LNCaP clone FGC (cell line): ENCODE results near the gene THSD1.

Experiments used
- DNase-seq: peaks from one replicate; pipeline ENCODE4 v3.0.0-alpha.2; 2011; ENCODE audit warnings: low read depth
- H3K4me3 ChIP-seq: 2 replicates; pipeline ENCODE4 v1.5.1; 2011; ENCODE audit warnings: mild to moderate bottlenecking, low read depth, low read length, control low read depth
- TF ChIP-seq, protein P1 (sequence below): IDR thresholded peaks from 2 replicates; pipeline ENCODE4 v1.5.1; 2012; ENCODE audit warnings: mild to moderate bottlenecking; ENCODE audit not compliant: control insufficient read depth, insufficient read depth; ENCODE audit errors: extremely low read depth

The THSD1 gene

DNA sequence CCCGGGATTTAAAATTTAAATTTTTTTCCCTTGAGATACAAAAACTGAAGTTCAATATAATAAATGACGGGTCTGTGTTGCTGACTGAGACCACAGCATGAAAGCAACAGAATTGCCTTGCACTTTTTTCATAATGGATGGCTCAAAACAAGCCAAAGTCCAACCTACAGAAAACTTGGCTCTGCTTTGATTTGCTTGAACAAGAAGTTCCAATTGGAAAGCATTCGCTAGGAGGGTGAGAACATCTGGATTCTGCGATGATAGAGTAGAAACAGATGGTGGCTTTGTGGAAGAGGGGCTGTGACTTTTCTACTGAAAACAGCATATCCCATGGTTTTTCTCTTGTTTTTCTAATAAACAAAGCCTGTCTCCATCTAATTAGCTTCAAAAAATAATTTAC is 46.4 kb downstream of the THSD1 start:
- DNase-seq: no peak
- TF ChIP-seq, protein P1, sequence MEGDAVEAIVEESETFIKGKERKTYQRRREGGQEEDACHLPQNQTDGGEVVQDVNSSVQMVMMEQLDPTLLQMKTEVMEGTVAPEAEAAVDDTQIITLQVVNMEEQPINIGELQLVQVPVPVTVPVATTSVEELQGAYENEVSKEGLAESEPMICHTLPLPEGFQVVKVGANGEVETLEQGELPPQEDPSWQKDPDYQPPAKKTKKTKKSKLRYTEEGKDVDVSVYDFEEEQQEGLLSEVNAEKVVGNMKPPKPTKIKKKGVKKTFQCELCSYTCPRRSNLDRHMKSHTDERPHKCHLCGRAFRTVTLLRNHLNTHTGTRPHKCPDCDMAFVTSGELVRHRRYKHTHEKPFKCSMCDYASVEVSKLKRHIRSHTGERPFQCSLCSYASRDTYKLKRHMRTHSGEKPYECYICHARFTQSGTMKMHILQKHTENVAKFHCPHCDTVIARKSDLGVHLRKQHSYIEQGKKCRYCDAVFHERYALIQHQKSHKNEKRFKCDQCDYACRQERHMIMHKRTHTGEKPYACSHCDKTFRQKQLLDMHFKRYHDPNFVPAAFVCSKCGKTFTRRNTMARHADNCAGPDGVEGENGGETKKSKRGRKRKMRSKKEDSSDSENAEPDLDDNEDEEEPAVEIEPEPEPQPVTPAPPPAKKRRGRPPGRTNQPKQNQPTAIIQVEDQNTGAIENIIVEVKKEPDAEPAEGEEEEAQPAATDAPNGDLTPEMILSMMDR: no peak
- H3K4me3 ChIP-seq: no peak overlapping the region

DNA sequence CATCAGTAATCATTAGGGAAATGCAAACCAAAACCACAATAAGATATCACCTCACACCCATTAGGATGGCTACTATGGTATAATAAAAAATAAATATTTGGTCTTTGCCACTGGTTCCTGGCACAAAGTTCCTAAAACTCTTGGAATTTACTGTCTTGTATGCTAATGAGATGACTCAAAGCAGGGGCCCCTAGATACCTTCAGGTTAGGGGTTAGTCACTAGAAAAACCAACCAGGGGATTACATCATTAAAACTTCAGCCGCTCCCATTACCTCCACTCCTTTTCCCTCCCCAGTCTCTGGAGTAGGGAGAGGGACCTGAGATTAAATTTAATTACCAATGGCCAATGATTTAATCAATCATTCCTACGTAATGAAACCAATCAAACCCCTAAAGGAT is 49.6 kb downstream of the THSD1 start:
- H3K4me3 ChIP-seq: no peak overlapping the region
- no peak for DNase-seq
- TF ChIP-seq, protein P1: no peak

DNA sequence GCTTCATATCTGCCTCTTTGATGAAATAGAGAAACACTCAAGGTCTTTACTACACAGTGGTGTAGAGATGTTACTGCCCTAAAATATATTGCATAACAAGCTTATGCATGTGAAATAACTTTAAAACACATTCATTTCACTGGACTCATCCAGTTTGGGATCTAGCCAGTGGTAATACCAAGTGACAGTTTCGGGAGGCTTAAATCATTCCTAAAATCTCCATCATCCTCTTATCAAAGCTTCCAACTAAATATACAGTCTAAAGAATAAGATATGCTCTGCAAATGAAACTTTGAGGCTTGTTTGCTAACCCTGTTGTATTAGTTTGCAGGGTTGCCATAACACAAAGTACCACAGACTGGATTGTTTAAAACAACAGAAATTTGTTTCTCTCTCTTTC is 52.8 kb downstream of the THSD1 start:
- no peak for DNase-seq

DNA sequence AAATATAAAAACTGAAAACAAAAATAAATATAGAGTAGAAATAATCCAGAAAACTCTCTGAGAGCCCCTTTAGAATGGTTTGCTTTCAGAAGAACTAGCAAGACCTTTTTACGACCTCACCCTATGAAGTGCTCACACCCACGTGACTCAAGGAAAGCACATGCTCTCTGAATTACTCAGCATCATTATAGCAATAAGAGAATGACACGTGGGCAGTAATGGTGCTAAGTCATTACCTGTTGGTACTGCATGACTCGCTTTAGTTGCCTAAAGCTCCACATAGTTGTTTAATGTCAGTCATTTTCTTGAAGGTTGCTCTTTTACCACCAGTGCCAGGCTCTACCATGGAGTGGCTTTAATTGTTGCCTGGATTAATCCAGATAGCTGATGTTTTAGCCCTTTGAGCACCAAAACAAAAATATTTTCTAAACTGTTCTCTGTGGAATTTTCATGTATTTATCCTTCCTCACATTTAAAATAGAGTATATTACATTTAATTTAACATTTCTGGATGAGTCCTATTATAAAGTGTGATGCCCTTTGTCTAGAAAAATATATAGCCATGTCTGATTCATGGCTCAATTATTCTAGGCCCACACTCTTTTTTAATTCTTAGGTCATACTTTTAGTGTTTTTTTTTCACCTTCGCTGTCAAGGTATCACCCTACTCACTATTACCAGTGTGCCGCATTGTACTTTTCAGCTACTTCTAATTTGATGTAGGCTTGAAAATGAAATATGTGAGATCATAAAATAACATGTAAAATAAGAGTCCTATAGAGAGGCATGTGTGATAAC is 56.8 kb downstream of the THSD1 start:
- H3K4me3 ChIP-seq: no peak overlapping the region
- no peak for DNase-seq
- TF ChIP-seq, protein P1: no peak

More for the DNA sequence above, 52.8 kb downstream of the THSD1 start:
- H3K4me3 ChIP-seq: no peak overlapping the region
- TF ChIP-seq, protein P1: no peak

DNA sequence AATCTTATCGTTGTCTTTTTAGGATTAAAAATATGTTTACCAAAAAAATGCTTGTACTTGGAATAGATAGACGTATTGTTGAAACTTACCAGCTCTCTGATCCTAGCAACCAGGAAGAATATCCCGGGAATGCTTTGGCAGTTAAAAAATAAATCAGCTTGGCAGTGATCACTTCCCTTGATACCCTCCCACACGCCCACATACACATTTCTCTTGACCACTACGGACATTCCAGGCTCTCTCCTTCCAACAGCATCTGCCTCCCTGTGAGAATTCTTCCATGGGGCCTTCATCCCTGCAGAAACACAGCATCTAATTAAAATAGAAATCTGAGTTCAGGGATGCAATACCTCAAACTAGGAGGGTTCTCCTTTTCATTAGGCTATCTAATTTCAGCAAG is 57.9 kb downstream of the THSD1 start:
- TF ChIP-seq, protein P1: no peak
- no peak overlapping the region for H3K4me3 ChIP-seq

DNA sequence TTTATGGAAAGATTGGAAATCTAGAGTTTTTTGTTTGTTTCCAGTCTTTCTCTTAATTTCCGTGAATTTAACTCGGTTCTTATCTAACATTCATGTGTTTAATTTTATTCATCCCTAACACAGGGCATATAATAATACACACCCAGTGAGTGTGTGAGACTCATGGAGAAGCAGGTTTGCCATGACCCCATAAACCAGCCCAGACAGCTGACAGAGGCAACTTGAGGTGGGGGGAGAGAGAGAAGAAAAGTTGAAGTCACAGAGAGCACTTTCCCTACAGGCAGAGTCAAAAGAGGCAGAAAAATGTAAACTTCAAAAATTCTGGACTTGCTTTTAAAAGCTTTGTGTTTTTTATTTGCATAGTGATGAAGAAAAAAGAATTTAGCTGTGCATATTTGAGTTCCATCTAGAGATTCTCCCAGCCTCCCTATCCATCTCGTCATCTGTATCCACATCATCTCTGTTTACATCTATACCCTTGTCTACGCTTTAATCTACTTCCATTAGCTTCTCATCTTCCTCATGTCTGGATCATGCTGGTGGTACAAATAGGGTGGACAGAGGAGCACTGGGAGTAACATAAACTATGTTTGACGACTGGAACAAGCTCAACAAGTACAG is 60.2 kb downstream of the THSD1 start:
- DNase-seq: no peak
- TF ChIP-seq, protein P1: no peak

More for the DNA sequence above, 57.9 kb downstream of the THSD1 start:
- no peak for DNase-seq

More for the DNA sequence above, 60.2 kb downstream of the THSD1 start:
- H3K4me3 ChIP-seq: no peak overlapping the region
